Caco-2 (cell line): ENCODE results near the gene FBXL16. TPM values are rescaled to one million over a fixed set of nuclear protein-coding genes. Genes with fewer than 3 reads are reported as not detected.

Experiments used
- BruUV-seq: library from RNA; stranded (reverse); fragments of 400-500 nt; replicated peaks from 2 replicates; lab custom pipeline; 2021; lab: Mats Ljungman, UMichigan
- CTCF ChIA-PET: fragments of 300-600 bp; sonication (Branson Sonifier 250); formaldehyde crosslinking; loops from one replicate; lab custom pipeline; 2022; ENCODE audit warnings: antibody characterized with exemption; lab: Charles Lee
- POLR2A ChIA-PET: fragments of 300-600 bp; sonication (Branson Sonifier 250); formaldehyde crosslinking; loops from one replicate; lab custom pipeline; 2022; ENCODE audit warnings: antibody characterized with exemption; lab: Charles Lee
- DNase-seq, 2 experiments: peaks; one replicate each; pipeline versions ENCODE4 v3.0.0 to v3.0.0-alpha.2; 2020 to 2022
- H3K27me3 ChIP-seq: replicated peaks from 2 replicates; pipeline ENCODE4 v1.6.0; 2011; ENCODE audit warnings: low read length; ENCODE audit not compliant: control insufficient read depth, insufficient read depth
- H3K36me3 ChIP-seq: 2 replicates; pipeline ENCODE4 v1.5.1; 2011; ENCODE audit warnings: low read length; ENCODE audit not compliant: control insufficient read depth, insufficient read depth
- H3K4me1 ChIP-seq: fragments of 250-450 bp; sonication (Bioruptor Pico); 2 replicates; pipeline ENCODE4 v1.5.1; 2020; ENCODE audit warnings: mild to moderate bottlenecking
- H3K4me3 ChIP-seq: 2 replicates; pipeline ENCODE4 v1.5.1; 2011; ENCODE audit warnings: low read depth, mild to moderate bottlenecking, control low read depth, low read length
- H3K9me3 ChIP-seq: fragments of 250-450 bp; sonication (Bioruptor Pico); 2 replicates; pipeline ENCODE4 v1.5.1; 2020; ENCODE audit warnings: mild to moderate bottlenecking, moderate library complexity
- H3K27ac Mint-ChIP-seq: one replicate; pipeline ENCODE4 v1.8.0; 2022; ENCODE audit warnings: mixed read lengths; ENCODE audit not compliant: unreplicated experiment
- H3K27me3 Mint-ChIP-seq: one replicate; pipeline ENCODE4 v1.8.0; 2022; ENCODE audit warnings: mixed read lengths; ENCODE audit not compliant: insufficient read depth, unreplicated experiment
- H3K36me3 Mint-ChIP-seq: one replicate; pipeline ENCODE4 v1.8.0; 2022; ENCODE audit warnings: mild to moderate bottlenecking, mixed read lengths; ENCODE audit not compliant: insufficient read depth, unreplicated experiment
- H3K4me1 Mint-ChIP-seq: one replicate; pipeline ENCODE4 v1.8.0; 2022; ENCODE audit warnings: low read depth, mixed read lengths; ENCODE audit not compliant: unreplicated experiment
- H3K4me3 Mint-ChIP-seq: one replicate; pipeline ENCODE4 v1.8.0; 2022; ENCODE audit warnings: mild to moderate bottlenecking, moderate library complexity, mixed read lengths; ENCODE audit not compliant: unreplicated experiment
- H3K9me3 Mint-ChIP-seq: one replicate; pipeline ENCODE4 v1.8.0; 2022; ENCODE audit warnings: mixed read lengths; ENCODE audit not compliant: unreplicated experiment
- intact Hi-C: fragments of 100-400 bp; cut with micrococcal nuclease; formaldehyde crosslinking; loops from one replicate; pipeline ENCODE4 v1.10.0; 2022; ENCODE audit not compliant: unreplicated experiment
- total RNA-seq: library from RNA; stranded (reverse); gene quantifications from 2 replicates; pipeline ENCODE4 v1.2.3, GENCODE V29; 2022
- TF ChIP-seq, protein P1 (sequence below), 2 experiments: fragments of 200-600 bp in 1 of 2; IDR thresholded peaks; 1 replicate in 1 of 2; 2 replicates in 1 of 2; pipeline versions ENCODE4 v1.5.1 to v1.8.0; 2011 to 2022; ENCODE audit warnings: antibody characterized with exemption in 1 of 2, control low read depth in 1 of 2, inconsistent platforms in 1 of 2, low read depth in 1 of 2, low read length in 1 of 2, mild to moderate bottlenecking in 1 of 2, moderate library complexity in 1 of 2; ENCODE audit not compliant: insufficient read depth in 1 of 2, severe bottlenecking in 1 of 2, unreplicated experiment in 1 of 2

FBXL16 gene
- total RNA-seq, 1 experiment from 2014 or later, result 10.5 TPM

DNA sequence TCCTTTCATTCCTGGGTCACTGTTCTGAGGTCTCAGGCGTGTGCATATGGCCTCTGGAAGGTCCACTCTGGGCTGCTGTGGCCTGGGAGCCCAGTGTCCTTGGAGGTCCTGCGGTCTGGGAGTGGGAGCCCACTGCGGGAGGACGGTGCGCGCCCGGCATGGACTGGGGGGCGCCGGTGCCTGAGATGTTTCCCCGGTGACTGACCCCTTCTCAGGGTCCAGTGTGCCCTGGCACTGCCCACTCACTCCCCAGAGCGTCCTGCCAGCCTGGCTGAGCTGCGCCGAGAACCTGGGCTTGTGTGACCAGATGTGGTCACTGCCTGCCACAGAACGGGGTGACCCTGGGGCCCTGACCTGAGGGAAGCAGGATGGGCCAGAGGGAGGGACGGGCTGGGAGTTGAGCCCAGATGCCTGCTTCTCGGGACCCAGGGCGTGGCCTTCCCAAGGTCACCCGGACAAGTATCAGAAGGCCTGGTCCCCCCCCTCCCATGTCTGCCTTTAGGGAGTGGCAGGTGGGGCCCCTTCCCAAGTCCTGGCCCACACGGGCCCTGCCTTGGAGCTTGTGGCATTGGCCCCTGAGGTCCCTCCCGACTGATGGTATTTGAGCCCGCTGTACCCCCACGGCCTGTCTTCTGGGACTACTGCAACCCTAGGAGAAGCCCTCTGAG lies 31.3 kb downstream of the FBXL16 start:
- no peaks in the 10 kb centered on the region for H3K9me3 ChIP-seq
- intact Hi-C loops, result no loop called here
- H3K36me3 ChIP-seq, result peaks cover 5% of the 10 kb centered on the region
- no peaks in the 10 kb centered on the region for H3K27me3 Mint-ChIP-seq
- no peak overlapping the region for H3K4me3 Mint-ChIP-seq
- CTCF ChIA-PET, result no interaction called here
- H3K9me3 Mint-ChIP-seq, result no peaks in the 10 kb centered on the region
- no peak overlapping the region for H3K4me3 ChIP-seq
- H3K27ac Mint-ChIP-seq, result no peak overlapping the region
- no peaks in the 10 kb centered on the region for H3K27me3 ChIP-seq
- POLR2A ChIA-PET, result no interaction called here
- H3K36me3 Mint-ChIP-seq, result peaks cover 23% of the 10 kb centered on the region
- TF ChIP-seq, protein P1, sequence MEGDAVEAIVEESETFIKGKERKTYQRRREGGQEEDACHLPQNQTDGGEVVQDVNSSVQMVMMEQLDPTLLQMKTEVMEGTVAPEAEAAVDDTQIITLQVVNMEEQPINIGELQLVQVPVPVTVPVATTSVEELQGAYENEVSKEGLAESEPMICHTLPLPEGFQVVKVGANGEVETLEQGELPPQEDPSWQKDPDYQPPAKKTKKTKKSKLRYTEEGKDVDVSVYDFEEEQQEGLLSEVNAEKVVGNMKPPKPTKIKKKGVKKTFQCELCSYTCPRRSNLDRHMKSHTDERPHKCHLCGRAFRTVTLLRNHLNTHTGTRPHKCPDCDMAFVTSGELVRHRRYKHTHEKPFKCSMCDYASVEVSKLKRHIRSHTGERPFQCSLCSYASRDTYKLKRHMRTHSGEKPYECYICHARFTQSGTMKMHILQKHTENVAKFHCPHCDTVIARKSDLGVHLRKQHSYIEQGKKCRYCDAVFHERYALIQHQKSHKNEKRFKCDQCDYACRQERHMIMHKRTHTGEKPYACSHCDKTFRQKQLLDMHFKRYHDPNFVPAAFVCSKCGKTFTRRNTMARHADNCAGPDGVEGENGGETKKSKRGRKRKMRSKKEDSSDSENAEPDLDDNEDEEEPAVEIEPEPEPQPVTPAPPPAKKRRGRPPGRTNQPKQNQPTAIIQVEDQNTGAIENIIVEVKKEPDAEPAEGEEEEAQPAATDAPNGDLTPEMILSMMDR (IDR thresholded peaks at IDR 0.05; ENCODE audit: insufficient read depth in 1 of 2, low read depth in 1 of 2, low read length in 1 of 2, severe bottlenecking in 1 of 2, unreplicated experiment in 1 of 2), result no peak
- H3K4me1 ChIP-seq, result 0 out of 2 replicates have a peak, but pooled peaks cover 6% of the 10 kb centered on the region
- BruUV-seq, result no TSS peak
- no peak for DNase-seq
- H3K4me1 Mint-ChIP-seq, result no peaks in the 10 kb centered on the region

DNA sequence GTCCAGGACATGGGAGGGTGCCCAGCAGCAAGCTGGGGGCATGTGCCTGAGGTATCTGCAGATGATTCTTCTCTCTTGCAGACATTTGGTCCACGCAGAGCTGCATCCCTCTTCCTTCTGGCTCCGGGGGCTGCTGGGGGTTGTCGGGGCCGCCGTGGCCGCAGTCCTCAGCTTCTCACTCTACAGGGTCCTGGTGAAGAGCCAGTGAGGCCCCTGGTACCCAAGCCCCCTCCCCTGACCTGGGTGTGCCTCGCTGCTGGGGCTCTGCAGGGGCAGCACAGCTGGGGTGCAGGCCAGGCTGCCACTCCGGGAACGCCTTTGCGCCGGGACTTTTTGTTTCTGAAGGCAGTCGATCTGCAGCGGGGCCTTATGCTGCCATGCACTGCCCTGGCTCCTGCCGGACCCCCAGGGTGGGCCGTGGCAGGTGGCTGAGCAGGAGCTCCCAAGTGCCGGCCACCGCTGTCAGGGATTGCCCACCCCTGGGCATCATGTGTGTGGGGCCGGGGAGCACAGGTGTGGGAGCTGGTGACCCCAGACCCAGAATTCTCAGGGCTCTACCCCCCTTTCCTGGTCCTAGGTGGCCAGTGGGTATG lies 32.1 kb downstream of the FBXL16 start:
- no peaks in the 10 kb centered on the region for H3K9me3 Mint-ChIP-seq
- H3K4me1 ChIP-seq, result no peaks in the 10 kb centered on the region; the same call in 1 of the 2 replicates
- ChIA-PET POLR2A (no interaction called here), CTCF (no interaction called here)
- TF ChIP-seq, protein P1 (IDR thresholded peaks at IDR 0.05; ENCODE audit: insufficient read depth in 1 of 2, low read depth in 1 of 2, low read length in 1 of 2, severe bottlenecking in 1 of 2, unreplicated experiment in 1 of 2), result no peak
- H3K4me3 Mint-ChIP-seq, result no peak overlapping the region
- no peak overlapping the region for H3K27ac Mint-ChIP-seq
- intact Hi-C loops, result no loop called here
- H3K36me3 Mint-ChIP-seq, result peaks cover 23% of the 10 kb centered on the region
- TSS peak; percentile 28 for BruUV-seq
- no peaks in the 10 kb centered on the region for H3K9me3 ChIP-seq
- DNase-seq, result no peak
- H3K27me3 Mint-ChIP-seq, result no peaks in the 10 kb centered on the region
- H3K36me3 ChIP-seq, result peaks cover 5% of the 10 kb centered on the region
- H3K4me3 ChIP-seq, result no peak overlapping the region
- no peaks in the 10 kb centered on the region for H3K4me1 Mint-ChIP-seq
- H3K27me3 ChIP-seq, result no peaks in the 10 kb centered on the region

DNA sequence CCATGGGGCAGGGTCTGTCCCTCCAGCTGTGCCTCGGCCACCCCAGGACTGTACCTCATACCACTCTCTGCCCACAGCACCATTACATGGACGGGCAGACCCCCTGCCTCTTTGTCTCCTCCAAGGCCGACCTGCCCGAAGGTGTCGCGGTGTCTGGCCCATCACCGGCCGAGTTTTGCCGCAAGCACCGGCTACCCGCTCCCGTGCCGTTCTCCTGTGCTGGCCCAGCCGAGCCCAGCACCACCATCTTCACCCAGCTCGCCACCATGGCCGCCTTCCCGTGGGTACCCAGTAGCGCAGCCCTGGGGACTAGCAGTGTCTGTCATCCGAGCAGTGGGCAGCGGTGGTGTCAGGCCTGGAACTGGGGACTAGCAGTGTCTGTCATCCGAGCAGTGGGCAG lies 32.8 kb downstream of the FBXL16 start:
- Histone ChIP-seq H3K9me3 (no peaks in the 10 kb centered on the region), H3K4me3 (no peak overlapping the region), H3K27me3 (no peaks in the 10 kb centered on the region), H3K36me3 (peaks cover 5% of the 10 kb centered on the region), H3K4me1 (no peaks in the 10 kb centered on the region; the same call in 1 of the 2 replicates)
- intact Hi-C loops, result no loop called here
- Mint-ChIP-seq H3K27me3 (no peaks in the 10 kb centered on the region), H3K27ac (no peak overlapping the region), H3K4me3 (no peak overlapping the region), H3K9me3 (no peaks in the 10 kb centered on the region), H3K4me1 (no peaks in the 10 kb centered on the region), H3K36me3 (peaks cover 17% of the 10 kb centered on the region)
- CTCF ChIA-PET, result no interaction called here
- TF ChIP-seq, protein P1 (IDR thresholded peaks at IDR 0.05; ENCODE audit: insufficient read depth in 1 of 2, low read depth in 1 of 2, low read length in 1 of 2, severe bottlenecking in 1 of 2, unreplicated experiment in 1 of 2), result no peak
- DNase-seq, result no peak
- POLR2A ChIA-PET, result no interaction called here
- BruUV-seq, result no TSS peak
